Endodermal cell (in vitro differentiated cells): ENCODE measurements around the gene MAP3K2. TPM values are rescaled to one million over a fixed set of nuclear protein-coding genes. Genes with fewer than 3 reads are reported as not detected.

Source experiments
- DNase-seq: peaks from one replicate; pipeline ENCODE4 v3.0.0-alpha.2; 2017
- H3K27ac ChIP-seq: 2 replicates; pipeline ENCODE4 v1.5.1; 2013; ENCODE audit warnings: mild to moderate bottlenecking, low read depth, low read length, moderate library complexity
- H3K27me3 ChIP-seq: 2 replicates; pipeline ENCODE4 v1.6.1; 2013; ENCODE audit warnings: mild to moderate bottlenecking, low read length, moderate library complexity; ENCODE audit not compliant: insufficient read depth, control insufficient read depth, poor library complexity, severe bottlenecking
- H3K36me3 ChIP-seq: 2 replicates; pipeline ENCODE4 v1.7.0; 2013; ENCODE audit warnings: mild to moderate bottlenecking, low read length, moderate library complexity; ENCODE audit not compliant: control insufficient read depth, insufficient read depth
- H3K4me1 ChIP-seq: one replicate; pipeline ENCODE4 v1.7.0; 2013; ENCODE audit warnings: low read length; ENCODE audit not compliant: control insufficient read depth, insufficient read depth
- H3K4me3 ChIP-seq: 2 replicates; pipeline ENCODE4 v1.5.1; 2013; ENCODE audit warnings: mild to moderate bottlenecking, low read length, moderate library complexity
- H3K9ac ChIP-seq: 2 replicates; pipeline ENCODE4 v1.6.1; 2013; ENCODE audit warnings: mild to moderate bottlenecking, low read length, moderate library complexity; ENCODE audit not compliant: poor library complexity, severe bottlenecking; ENCODE audit errors: extremely low read depth
- H3K9me3 ChIP-seq: 2 replicates; pipeline ENCODE4 v1.6.1; 2013; ENCODE audit warnings: mild to moderate bottlenecking, low read length, moderate library complexity; ENCODE audit not compliant: control insufficient read depth
- H3K27ac Mint-ChIP-seq: 2 replicates; pipeline ENCODE4 v1.8.0; 2020; ENCODE audit warnings: mixed read lengths
- H3K27me3 Mint-ChIP-seq: 2 replicates; pipeline ENCODE4 v1.8.0; 2021; ENCODE audit warnings: mild to moderate bottlenecking, mixed read lengths; ENCODE audit not compliant: insufficient read depth
- H3K36me3 Mint-ChIP-seq: 2 replicates; pipeline ENCODE4 v1.8.0; 2020; ENCODE audit warnings: low read depth, mixed read lengths
- H3K4me1 Mint-ChIP-seq: 2 replicates; pipeline ENCODE4 v1.8.0; 2020; ENCODE audit warnings: mixed read lengths
- H3K4me3 Mint-ChIP-seq: 2 replicates; pipeline ENCODE4 v1.8.0; 2020; ENCODE audit warnings: mild to moderate bottlenecking, moderate library complexity, mixed read lengths
- H3K9me3 Mint-ChIP-seq: 2 replicates; pipeline ENCODE4 v1.8.0; 2020; ENCODE audit warnings: mild to moderate bottlenecking, mixed read lengths
- WGBS, 2 experiments: methylation state at CpG; one replicate each; pipeline versions ENCODE4 v1.1.5 to v1.1.7; 2013; ENCODE audit warnings: missing lambda C conversion rate in 2 of 2, mixed read lengths in 1 of 2; ENCODE audit not compliant: insufficient coverage in 1 of 2, insufficient read length in 1 of 2; 5-methylcytosine and 5-hydroxymethylcytosine counted together
- total RNA-seq, 2 donors: library from RNA; stranded (reverse); fragmentation: NEBNext Ultra II Directional in 1 of 2; extraction: Animal tissue kit (Norgen Biotek cat#: 25700) in 1 of 2; gene quantifications; 2 replicates in 1 of 2; 3 replicates in 1 of 2; pipeline ENCODE4 v1.2.1, GENCODE V29; 2021
- TF ChIP-seq, protein P1 (sequence below): fragments of 200-600 bp; sonication (generic); conservative IDR thresholded peaks from 2 replicates; pipeline ENCODE4 v1.5.0; 2021; ENCODE audit warnings: antibody characterized with exemption, mild to moderate bottlenecking

Gene MAP3K2
- total RNA-seq, 2 donors from 2014 or later: 27.9 to 31.6 TPM

DNA sequence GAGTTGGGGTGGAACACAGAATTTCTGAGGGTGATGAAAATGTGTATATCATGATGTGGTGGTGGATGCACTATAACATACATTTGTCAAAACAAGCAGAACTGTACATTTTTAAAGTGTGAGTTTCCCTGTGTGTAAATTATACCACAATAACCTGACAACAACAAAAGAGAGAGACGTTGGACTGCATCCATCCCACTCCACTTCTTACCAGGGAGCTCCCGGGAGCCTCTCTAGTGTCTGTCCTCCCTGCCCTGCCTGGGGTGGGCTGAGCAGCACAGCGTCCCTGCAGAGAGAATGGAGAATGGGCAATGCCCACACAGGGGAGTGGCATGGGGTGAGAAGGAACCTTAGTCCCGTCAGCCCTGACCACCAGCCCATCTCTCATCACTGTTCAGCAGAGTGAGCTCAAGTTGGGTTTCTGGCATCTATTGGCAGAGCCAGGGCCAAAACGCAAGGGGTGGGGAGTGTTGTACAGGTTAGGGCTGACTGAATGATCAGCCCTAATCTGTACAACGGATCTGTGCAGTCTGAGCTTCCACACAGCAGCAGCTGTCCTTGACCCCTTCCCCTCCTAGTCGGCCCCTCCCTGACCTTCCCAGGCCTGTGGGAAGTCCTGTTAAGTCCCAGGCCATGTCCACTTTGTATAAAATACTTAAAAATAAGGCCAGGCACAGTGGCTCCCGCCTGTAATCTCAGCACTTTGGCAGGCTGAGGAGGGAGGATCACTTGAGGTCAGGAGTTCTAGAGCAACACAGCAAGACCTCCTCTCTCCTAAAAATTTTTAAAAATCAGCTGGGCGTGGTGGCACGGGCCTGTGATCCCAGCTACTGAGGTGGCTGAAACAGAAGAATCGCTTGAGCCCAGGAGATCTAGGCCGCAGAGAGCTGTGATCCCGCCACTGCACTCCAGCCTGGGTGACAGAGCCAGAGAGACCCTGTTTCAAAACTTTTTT, 27.1 kb upstream of the MAP3K2 start:
- TF ChIP-seq, protein P1, sequence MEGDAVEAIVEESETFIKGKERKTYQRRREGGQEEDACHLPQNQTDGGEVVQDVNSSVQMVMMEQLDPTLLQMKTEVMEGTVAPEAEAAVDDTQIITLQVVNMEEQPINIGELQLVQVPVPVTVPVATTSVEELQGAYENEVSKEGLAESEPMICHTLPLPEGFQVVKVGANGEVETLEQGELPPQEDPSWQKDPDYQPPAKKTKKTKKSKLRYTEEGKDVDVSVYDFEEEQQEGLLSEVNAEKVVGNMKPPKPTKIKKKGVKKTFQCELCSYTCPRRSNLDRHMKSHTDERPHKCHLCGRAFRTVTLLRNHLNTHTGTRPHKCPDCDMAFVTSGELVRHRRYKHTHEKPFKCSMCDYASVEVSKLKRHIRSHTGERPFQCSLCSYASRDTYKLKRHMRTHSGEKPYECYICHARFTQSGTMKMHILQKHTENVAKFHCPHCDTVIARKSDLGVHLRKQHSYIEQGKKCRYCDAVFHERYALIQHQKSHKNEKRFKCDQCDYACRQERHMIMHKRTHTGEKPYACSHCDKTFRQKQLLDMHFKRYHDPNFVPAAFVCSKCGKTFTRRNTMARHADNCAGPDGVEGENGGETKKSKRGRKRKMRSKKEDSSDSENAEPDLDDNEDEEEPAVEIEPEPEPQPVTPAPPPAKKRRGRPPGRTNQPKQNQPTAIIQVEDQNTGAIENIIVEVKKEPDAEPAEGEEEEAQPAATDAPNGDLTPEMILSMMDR: no peak
- WGBS, 2 experiments: 92% methylated on average over 6 to 13 of the region's 13 CpGs
- H3K4me1 ChIP-seq: peaks cover 4% of the 10 kb centered on the region
- Mint-ChIP-seq H3K4me3 (no peak overlapping the region), H3K9me3 (peaks cover 7% of the 10 kb centered on the region), H3K4me1 (peaks cover 14% of the 10 kb centered on the region), H3K27ac (no peak overlapping the region), H3K36me3 (no peaks in the 10 kb centered on the region), H3K27me3 (peaks cover 48% of the 10 kb centered on the region)
- no peak overlapping the region for H3K9ac ChIP-seq
- no peaks in the 10 kb centered on the region for H3K36me3 ChIP-seq
- no peak overlapping the region for H3K4me3 ChIP-seq
- peaks cover 9% of the 10 kb centered on the region for H3K9me3 ChIP-seq
- peaks cover 17% of the 10 kb centered on the region for H3K27me3 ChIP-seq
- no peak overlapping the region for H3K27ac ChIP-seq
- DNase-seq: no peak

GRCh38 chr2:127413782-127414637, 26.2 kb upstream of the MAP3K2 start:
- peaks cover 17% of the 10 kb centered on the region for H3K27me3 ChIP-seq
- Mint-ChIP-seq H3K9me3 (peaks cover 7% of the 10 kb centered on the region), H3K27me3 (peaks cover 48% of the 10 kb centered on the region), H3K36me3 (no peaks in the 10 kb centered on the region), H3K27ac (no peak overlapping the region), H3K4me3 (no peak overlapping the region), H3K4me1 (peaks cover 14% of the 10 kb centered on the region)
- no peaks in the 10 kb centered on the region for H3K36me3 ChIP-seq
- TF ChIP-seq, protein P1: no peak
- 93 to 95% methylated on average over 7 to 8 of the region's 8 CpGs for WGBS, 2 experiments
- H3K9me3 ChIP-seq: peaks cover 9% of the 10 kb centered on the region
- H3K9ac ChIP-seq: no peak overlapping the region
- peaks cover 4% of the 10 kb centered on the region for H3K4me1 ChIP-seq
- no peak overlapping the region for H3K27ac ChIP-seq
- DNase-seq: no peak
- no peak overlapping the region for H3K4me3 ChIP-seq

- H3K9me3 Mint-ChIP-seq: peaks cover 7% of the 10 kb centered on the region
- H3K4me1 ChIP-seq: peaks cover 4% of the 10 kb centered on the region
- H3K4me1 Mint-ChIP-seq: peaks cover 14% of the 10 kb centered on the region
- H3K27ac ChIP-seq: no peak overlapping the region
- no peak overlapping the region for H3K4me3 ChIP-seq
- peaks cover 17% of the 10 kb centered on the region for H3K27me3 ChIP-seq
- no peaks in the 10 kb centered on the region for H3K36me3 Mint-ChIP-seq
- TF ChIP-seq, protein P1: no peak
- WGBS, 2 experiments: 97 to 100% methylated on average over 1 to 3 of the region's 3 CpGs
- peaks cover 9% of the 10 kb centered on the region for H3K9me3 ChIP-seq
- peaks cover 43% of the 10 kb centered on the region for H3K27me3 Mint-ChIP-seq
- H3K36me3 ChIP-seq: no peaks in the 10 kb centered on the region
- DNase-seq: no peak
- H3K9ac ChIP-seq: no peak overlapping the region
- H3K27ac Mint-ChIP-seq: no peak overlapping the region
- no peak overlapping the region for H3K4me3 Mint-ChIP-seq
Observed at GRCh38 chr2:127413200-127413599, 25.4 kb upstream of the MAP3K2 start.
